ENCODE measurements around the gene CLCN2.
A peak's percentile ranks its signal among the peaks of the same experiment; 100 is the strongest.

The CLCN2 gene

DNA sequence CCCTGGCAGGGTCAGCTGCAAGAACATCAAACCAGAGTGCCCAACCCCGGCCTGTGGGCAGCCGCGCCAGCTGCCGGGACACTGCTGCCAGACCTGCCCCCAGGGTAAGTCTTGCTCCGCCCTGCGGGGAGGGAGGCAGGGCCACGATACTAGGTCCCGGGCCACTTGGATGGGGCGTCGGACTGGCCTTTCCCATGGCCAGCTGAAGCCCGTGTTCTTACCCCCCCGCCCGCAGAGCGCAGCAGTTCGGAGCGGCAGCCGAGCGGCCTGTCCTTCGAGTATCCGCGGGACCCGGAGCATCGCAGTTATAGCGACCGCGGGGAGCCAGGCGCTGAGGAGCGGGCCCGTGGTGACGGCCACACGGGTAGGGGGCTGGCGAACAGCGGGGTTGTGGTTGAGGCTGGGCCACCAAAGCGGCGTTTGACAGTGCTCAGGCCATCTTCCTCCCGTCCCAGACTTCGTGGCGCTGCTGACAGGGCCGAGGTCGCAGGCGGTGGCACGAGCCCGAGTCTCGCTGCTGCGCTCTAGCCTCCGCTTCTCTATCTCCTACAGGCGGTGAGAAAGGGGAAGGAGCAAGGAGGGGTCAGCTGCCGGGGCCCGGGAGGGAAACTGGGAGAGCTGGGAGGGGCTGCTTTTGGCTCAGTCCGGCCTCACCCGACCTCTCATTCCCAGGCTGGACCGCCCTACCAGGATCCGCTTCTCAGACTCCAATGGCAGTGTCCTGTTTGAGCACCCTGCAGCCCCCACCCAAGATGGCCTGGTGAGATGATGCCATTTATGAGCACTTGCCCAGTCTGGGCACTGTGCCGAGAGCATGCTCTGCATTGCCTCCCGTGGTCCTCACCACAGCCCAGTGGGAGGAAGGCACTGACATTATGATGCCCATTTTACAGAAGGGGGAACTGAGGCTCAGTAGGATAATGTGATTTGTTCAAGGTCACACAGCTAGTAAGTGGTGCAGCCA, 20.1 kb upstream of the CLCN2 start:
- in situ Hi-C loops (cut with MboI; ENCODE audit: low sequenced_read_pairs, unreplicated experiment), result no loop called here
- DNase-seq (ENCODE audit: low spot score), result peak; percentile 48
- no peak for TF ChIP-seq CTCF (IDR thresholded peaks at IDR 0.05; ENCODE audit: borderline replicate concordance, control extremely low read depth, extremely low read depth, insufficient read depth, missing control alignments)

DNA sequence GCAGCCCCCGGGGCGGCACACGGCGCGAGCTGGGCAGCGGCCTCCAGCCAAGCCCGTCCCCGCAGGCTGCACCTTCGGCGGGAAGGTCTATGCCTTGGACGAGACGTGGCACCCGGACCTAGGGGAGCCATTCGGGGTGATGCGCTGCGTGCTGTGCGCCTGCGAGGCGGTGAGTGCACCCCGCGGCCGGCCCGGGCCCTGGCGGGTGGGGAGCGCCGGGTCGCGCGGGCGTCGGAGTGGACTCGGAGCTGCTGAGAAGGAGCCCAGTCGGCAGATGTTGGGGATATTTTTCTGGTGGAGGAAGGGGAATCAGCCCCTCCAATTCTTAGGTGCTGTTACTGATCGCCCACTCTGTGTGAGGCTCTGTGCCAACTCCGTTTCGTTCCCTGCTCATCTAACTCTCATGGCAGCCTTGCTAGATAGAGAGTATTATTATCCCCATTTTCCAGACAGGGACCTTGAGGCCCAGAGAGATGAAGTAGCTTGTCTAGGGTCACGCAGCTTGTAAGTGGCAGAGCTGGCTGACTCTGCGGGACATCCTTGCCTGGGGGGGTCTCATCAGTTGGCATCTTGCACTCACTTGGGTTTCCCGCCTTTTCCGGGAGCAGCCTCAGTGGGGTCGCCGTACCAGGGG, 19.3 kb upstream of the CLCN2 start:
- in situ Hi-C loops (cut with MboI; ENCODE audit: low sequenced_read_pairs, unreplicated experiment), result no loop called here
- DNase-seq (ENCODE audit: low spot score), result peak; percentile 44
- TF ChIP-seq CTCF (IDR thresholded peaks at IDR 0.05; ENCODE audit: borderline replicate concordance, control extremely low read depth, extremely low read depth, insufficient read depth, missing control alignments), result no peak

GRCh38 chr3:184380185-184380626, 18.8 kb upstream of the CLCN2 start:
- no peak for TF ChIP-seq CTCF (IDR thresholded peaks at IDR 0.05; ENCODE audit: borderline replicate concordance, control extremely low read depth, extremely low read depth, insufficient read depth, missing control alignments)
- in situ Hi-C loops (cut with MboI; ENCODE audit: low sequenced_read_pairs, unreplicated experiment), result no loop called here
- DNase-seq (ENCODE audit: low spot score), result peak; percentile 62

DNA sequence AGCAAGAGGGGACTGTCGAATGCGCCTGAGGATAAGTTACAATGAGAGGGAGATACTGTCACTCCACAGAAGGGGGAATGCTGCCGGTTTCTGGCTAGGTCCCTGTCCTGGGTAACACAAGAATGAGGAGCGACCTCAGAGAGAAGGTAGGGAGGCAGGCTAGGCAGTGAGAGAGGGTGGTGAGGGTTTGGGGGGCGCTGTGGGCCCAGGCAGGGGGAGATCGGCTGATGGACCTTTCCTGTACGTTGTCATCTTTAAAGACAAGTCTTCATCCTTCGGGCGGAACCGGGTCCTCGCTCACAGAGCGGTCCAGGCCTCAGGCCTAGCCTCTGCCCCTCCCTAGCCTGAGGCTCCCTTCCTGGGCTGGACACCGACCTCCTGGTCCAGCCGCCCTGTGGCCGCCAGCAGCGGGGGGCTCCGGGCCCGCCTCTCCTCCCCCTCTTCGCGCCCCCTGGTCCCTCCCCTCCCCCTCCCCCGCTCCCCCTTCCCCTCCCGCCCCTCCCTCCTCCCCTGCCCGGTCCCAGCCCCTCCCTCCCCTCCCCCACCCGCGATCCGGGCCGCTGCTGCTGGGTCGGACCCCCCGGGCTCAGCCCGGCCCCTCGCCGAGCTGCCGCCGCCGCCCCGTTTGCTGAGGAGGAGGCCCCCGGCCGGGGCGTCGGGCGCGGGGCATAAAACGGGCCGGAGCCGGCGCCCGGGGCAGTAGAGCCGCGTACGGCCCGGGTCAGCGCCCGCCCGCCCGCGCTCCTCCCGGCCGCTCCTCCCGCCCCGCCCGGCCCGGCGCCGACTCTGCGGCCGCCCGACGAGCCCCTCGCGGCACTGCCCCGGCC, 18.2 kb upstream of the CLCN2 start, which contains the start of gene CHRD:
CHRD (plus strand) TSS at position 697 of the 827 bp plus-strand sequence. CDS start 265 bp downstream, outside the sequence.
- DNase-seq (ENCODE audit: low spot score), result peak; percentile 46
- in situ Hi-C loops (cut with MboI; ENCODE audit: low sequenced_read_pairs, unreplicated experiment), result no loop called here
- TF ChIP-seq CTCF (IDR thresholded peaks at IDR 0.05; ENCODE audit: borderline replicate concordance, control extremely low read depth, extremely low read depth, insufficient read depth, missing control alignments), result no peak

- DNase-seq (ENCODE audit: low spot score), result no peak
- in situ Hi-C loops (cut with MboI; ENCODE audit: low sequenced_read_pairs, unreplicated experiment), result no loop called here
- TF ChIP-seq CTCF (IDR thresholded peaks at IDR 0.05; ENCODE audit: borderline replicate concordance, control extremely low read depth, extremely low read depth, insufficient read depth, missing control alignments), result no peak
These were observed 17.4 kb upstream of the CLCN2 start for GRCh38 chr3:184378651-184379357.
